K562 (cell line): ENCODE data around the gene MOB1A. TPM values are rescaled to one million over a fixed set of nuclear protein-coding genes. Genes with fewer than 3 reads are reported as not detected.

Source experiments
- CEBPG ChIP-seq, 3 experiments: fragments of 200-800 bp in 1 of 3; sonication (Bioruptor generic) in 1 of 3; sonication (generic) in 1 of 3; formaldehyde crosslinking in 1 of 3; IDR thresholded peaks in 2 of 3; conservative IDR thresholded peaks in 1 of 3; 2 replicates each; pipeline versions ENCODE4 v1.6.1 to v1.8.0; 2016 to 2022; ENCODE audit warnings: missing compliant biosample characterization in 2 of 3, missing genetic modification characterization in 2 of 3, mild to moderate bottlenecking in 1 of 3, missing genetic modification reagents in 1 of 3
- EWSR1 ChIP-seq: fragments of 450-650 bp; IDR thresholded peaks from 2 replicates; pipeline ENCODE4 v1.6.1; 2018; ENCODE audit warnings: borderline replicate concordance, mild to moderate bottlenecking, low read depth, moderate library complexity; ENCODE audit not compliant: partially characterized antibody
- HCFC1 ChIP-seq: IDR thresholded peaks from 2 replicates; pipeline ENCODE4 v1.6.1; 2012; ENCODE audit warnings: low read depth, low read length, improper control_type of control experiment
- HIVEP1 ChIP-seq: fragments of 250-450 bp; sonication (Bioruptor Pico); IDR thresholded peaks from 2 replicates; pipeline ENCODE4 v1.4.0; 2020; ENCODE audit warnings: mild to moderate bottlenecking
- JUND ChIP-seq, 2 experiments: IDR thresholded peaks; 2 replicates in 1 of 2; 3 replicates in 1 of 2; pipeline ENCODE4 v1.6.1; 2011; ENCODE audit warnings: borderline replicate concordance in 2 of 2, low read depth in 2 of 2, low read length in 2 of 2, improper control_type of control experiment in 1 of 2, missing biosample characterization in 1 of 2, missing genetic modification characterization in 1 of 2, missing genetic modification reagents in 1 of 2
- MAZ ChIP-seq, 2 experiments: fragments of 450-650 bp in 1 of 2; sonication (generic) in 1 of 2; formaldehyde crosslinking; IDR thresholded peaks in 1 of 2; conservative IDR thresholded peaks in 1 of 2; 2 replicates each; pipeline versions ENCODE4 v1.4.0 to v1.5.0; 2020; ENCODE audit warnings: mild to moderate bottlenecking in 1 of 2, missing genetic modification reagents in 1 of 2
- MEF2D ChIP-seq: conservative IDR thresholded peaks from 2 replicates; pipeline ENCODE4 v1.6.1; 2016; ENCODE audit warnings: low read depth, missing genetic modification characterization, missing compliant biosample characterization
- MTA3 ChIP-seq: fragments of 450-650 bp; formaldehyde crosslinking; IDR thresholded peaks from 2 replicates; pipeline ENCODE4 v1.6.1; 2017; ENCODE audit warnings: mild to moderate bottlenecking, borderline replicate concordance
- POLR2G ChIP-seq: fragments of 200-400 bp; formaldehyde crosslinking; IDR thresholded peaks from 2 replicates; pipeline ENCODE4 v1.6.1; 2017; ENCODE audit warnings: low read depth, mild to moderate bottlenecking, antibody characterized with exemption, low read length, moderate library complexity
- SREBF1 ChIP-seq: fragments of 150-350 bp; IDR thresholded peaks from 2 replicates; pipeline ENCODE4 v1.6.1; 2014; ENCODE audit warnings: antibody characterized with exemption, low read depth, low read length, borderline replicate concordance
- ZNF121 ChIP-seq: sonication (generic); formaldehyde crosslinking; conservative IDR thresholded peaks from 2 replicates; pipeline ENCODE4 v1.8.0; 2022; ENCODE audit warnings: missing genetic modification reagents
- ZNF347 ChIP-seq: fragments of 450-650 bp; formaldehyde crosslinking; IDR thresholded peaks from 2 replicates; pipeline ENCODE4 v1.4.0; 2020; ENCODE audit warnings: low read depth, mild to moderate bottlenecking, moderate library complexity
- ZNF436 ChIP-seq: fragments of 250-450, 450-650 bp; sonication (Bioruptor Pico); formaldehyde crosslinking; IDR thresholded peaks from 2 replicates; pipeline ENCODE4 v1.7.0; 2020; ENCODE audit warnings: mild to moderate bottlenecking
- ZNF444 ChIP-seq: fragments of 250-450 bp; sonication (Bioruptor Pico); IDR thresholded peaks from 2 replicates; pipeline ENCODE4 v1.4.0; 2020; ENCODE audit warnings: mild to moderate bottlenecking, moderate library complexity
- ZNF766 ChIP-seq: fragments of 200-800 bp; sonication (Bioruptor generic); conservative IDR thresholded peaks from 2 replicates; pipeline ENCODE4 v1.6.1; 2016; ENCODE audit warnings: missing genetic modification characterization, missing compliant biosample characterization
- polyA plus RNA-seq, 8 experiments: library from polyadenylated mRNA; depleted of rRNA in 4 of 8; stranded (reverse) in 5 of 8; unstranded in 3 of 8; fragments of >200 nt; fragmentation: Nextera tagmentation in 2 of 8; fragmentation: Illumina TruSeq in 1 of 8; extraction: Ambion mirVana in 2 of 8; extraction: Trizol in 1 of 8; gene quantifications; 2 replicates each; pipeline versions ENCODE4 v1.2.1 to v1.2.3, GENCODE V29; 2011 to 2014; ENCODE audit warnings: inconsistent platforms in 1 of 8, missing spikeins in 1 of 8
- total RNA-seq, 7 experiments: library from RNA; depleted of rRNA in 6 of 7; stranded (reverse); fragments of >200 nt in 6 of 7; fragmentation: Illumina TruSeq in 2 of 7; extraction: Trizol in 2 of 7; gene quantifications; 2 replicates each; pipeline versions ENCODE4 v1.2.1 to v1.2.3, GENCODE V29; 2011 to 2021; ENCODE audit warnings: low replicate concordance in 1 of 7
- TF ChIP-seq, protein P1 (sequence below): fragments of 250-450 bp; sonication (Bioruptor Pico); IDR thresholded peaks from 2 replicates; pipeline ENCODE4 v1.8.0; 2021; ENCODE audit warnings: borderline replicate concordance, mild to moderate bottlenecking, moderate library complexity; ENCODE audit not compliant: poor library complexity, severe bottlenecking
- TF ChIP-seq, protein P2 (sequence below): fragments of 450-650 bp; IDR thresholded peaks from 2 replicates; pipeline ENCODE4 v1.6.1; 2016; ENCODE audit warnings: low read depth, mild to moderate bottlenecking, moderate library complexity
- TF ChIP-seq, protein P3 (sequence below), 3 experiments: fragments of 200-800 bp in 1 of 3; fragments of 250-450 bp in 1 of 3; fragments of 450-650 bp in 1 of 3; sonication (Bioruptor Pico) in 1 of 3; sonication (Bioruptor generic) in 1 of 3; formaldehyde crosslinking in 1 of 3; IDR thresholded peaks; 2 replicates each; pipeline versions ENCODE4 v1.6.1 to v1.8.0; 2016 to 2022; ENCODE audit warnings: mild to moderate bottlenecking in 2 of 3, missing genetic modification characterization in 2 of 3, missing compliant biosample characterization in 1 of 3, moderate library complexity in 1 of 3
- TF ChIP-seq, protein P4 (sequence below): fragments of 450-650 bp; IDR thresholded peaks from 2 replicates; pipeline ENCODE4 v1.6.1; 2016; ENCODE audit warnings: borderline replicate concordance

The MOB1A gene
- total and polyA plus RNA-seq, 9 of the 15 experiments (the other 6 are each of a cell fraction or from before 2014, with no cell fraction given) = 24.8 to 100 (median 60.2) TPM

DNA sequence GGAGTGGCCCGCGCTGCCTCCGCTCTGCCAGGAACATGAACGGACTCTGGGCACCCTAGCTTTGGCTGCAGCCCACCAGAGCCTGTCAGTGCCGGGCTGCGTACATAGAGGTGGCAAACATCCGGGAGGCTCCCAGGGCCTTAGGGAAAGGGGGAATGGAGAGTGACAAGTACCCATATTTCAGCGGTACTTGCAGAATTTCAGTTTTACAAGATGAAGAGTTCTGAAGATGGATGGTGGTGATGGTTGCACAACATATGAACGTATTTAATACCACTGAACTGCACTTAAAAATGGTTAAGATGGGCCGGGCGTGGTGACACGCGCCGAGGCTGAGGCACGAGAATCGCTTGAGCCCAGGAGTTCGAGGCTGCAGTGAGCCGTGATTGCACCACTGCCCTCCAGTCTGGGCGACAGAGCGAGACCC, 20.6 kb upstream of the MOB1A start (continued):
- no peak for TF ChIP-seq CEBPG (CRISPR knock-in tag; IDR thresholded peaks at IDR 0.05)
- peak; percentile 50 to 89; a peak in 3 of 4 replicates for TF ChIP-seq CEBPG (tag; conservative IDR thresholded peaks at IDR 0.05 in 1 of 2, IDR thresholded peaks at IDR 0.05 in 1 of 2)
- TF ChIP-seq ZNF121 (CRISPR knock-in tag) = peak; percentile 6; the same call in 1 of the 2 replicates
- 0 out of 2 replicates have a peak, but pooled peaks have one; percentile 46 for TF ChIP-seq HIVEP1 (CRISPR knock-in tag)
- TF ChIP-seq JUND (IDR thresholded peaks at IDR 0.05; ENCODE audit: borderline replicate concordance, low read depth, low read length) = no peak
- TF ChIP-seq JUND (tag; IDR thresholded peaks at IDR 0.05; ENCODE audit: borderline replicate concordance, low read depth, low read length) = 0 out of 3 replicates have a peak, but pooled peaks have one; percentile 6
- TF ChIP-seq, protein P1, sequence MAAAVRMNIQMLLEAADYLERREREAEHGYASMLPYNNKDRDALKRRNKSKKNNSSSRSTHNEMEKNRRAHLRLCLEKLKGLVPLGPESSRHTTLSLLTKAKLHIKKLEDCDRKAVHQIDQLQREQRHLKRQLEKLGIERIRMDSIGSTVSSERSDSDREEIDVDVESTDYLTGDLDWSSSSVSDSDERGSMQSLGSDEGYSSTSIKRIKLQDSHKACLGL (CRISPR knock-in tag) = no peak
- TF ChIP-seq, protein P2, sequence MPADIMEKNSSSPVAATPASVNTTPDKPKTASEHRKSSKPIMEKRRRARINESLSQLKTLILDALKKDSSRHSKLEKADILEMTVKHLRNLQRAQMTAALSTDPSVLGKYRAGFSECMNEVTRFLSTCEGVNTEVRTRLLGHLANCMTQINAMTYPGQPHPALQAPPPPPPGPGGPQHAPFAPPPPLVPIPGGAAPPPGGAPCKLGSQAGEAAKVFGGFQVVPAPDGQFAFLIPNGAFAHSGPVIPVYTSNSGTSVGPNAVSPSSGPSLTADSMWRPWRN = peak; percentile 20; the same call in 1 of the 2 replicates
- TF ChIP-seq SREBF1 = peak; percentile 40; the same call in 1 of the 2 replicates
- TF ChIP-seq MAZ (CRISPR knock-in tag; conservative IDR thresholded peaks at IDR 0.05 in 1 of 2, IDR thresholded peaks at IDR 0.05 in 1 of 2) = peak; percentile 1 to 36; a peak in 2 of 4 replicates
- TF ChIP-seq EWSR1 = no peak
- no peak for TF ChIP-seq MEF2D
- no peak for TF ChIP-seq HCFC1
- 0 out of 2 replicates have a peak, but pooled peaks have one; percentile 35 for TF ChIP-seq ZNF436
- TF ChIP-seq, protein P3, sequence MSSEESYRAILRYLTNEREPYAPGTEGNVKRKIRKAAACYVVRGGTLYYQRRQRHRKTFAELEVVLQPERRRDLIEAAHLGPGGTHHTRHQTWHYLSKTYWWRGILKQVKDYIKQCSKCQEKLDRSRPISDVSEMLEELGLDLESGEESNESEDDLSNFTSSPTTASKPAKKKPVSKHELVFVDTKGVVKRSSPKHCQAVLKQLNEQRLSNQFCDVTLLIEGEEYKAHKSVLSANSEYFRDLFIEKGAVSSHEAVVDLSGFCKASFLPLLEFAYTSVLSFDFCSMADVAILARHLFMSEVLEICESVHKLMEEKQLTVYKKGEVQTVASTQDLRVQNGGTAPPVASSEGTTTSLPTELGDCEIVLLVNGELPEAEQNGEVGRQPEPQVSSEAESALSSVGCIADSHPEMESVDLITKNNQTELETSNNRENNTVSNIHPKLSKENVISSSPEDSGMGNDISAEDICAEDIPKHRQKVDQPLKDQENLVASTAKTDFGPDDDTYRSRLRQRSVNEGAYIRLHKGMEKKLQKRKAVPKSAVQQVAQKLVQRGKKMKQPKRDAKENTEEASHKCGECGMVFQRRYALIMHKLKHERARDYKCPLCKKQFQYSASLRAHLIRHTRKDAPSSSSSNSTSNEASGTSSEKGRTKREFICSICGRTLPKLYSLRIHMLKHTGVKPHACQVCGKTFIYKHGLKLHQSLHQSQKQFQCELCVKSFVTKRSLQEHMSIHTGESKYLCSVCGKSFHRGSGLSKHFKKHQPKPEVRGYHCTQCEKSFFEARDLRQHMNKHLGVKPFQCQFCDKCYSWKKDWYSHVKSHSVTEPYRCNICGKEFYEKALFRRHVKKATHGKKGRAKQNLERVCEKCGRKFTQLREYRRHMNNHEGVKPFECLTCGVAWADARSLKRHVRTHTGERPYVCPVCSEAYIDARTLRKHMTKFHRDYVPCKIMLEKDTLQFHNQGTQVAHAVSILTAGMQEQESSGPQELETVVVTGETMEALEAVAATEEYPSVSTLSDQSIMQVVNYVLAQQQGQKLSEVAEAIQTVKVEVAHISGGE (CRISPR knock-in tag; IDR thresholded peaks at IDR 0.05) = no peak
- TF ChIP-seq POLR2G = no peak
- TF ChIP-seq, protein P4, sequence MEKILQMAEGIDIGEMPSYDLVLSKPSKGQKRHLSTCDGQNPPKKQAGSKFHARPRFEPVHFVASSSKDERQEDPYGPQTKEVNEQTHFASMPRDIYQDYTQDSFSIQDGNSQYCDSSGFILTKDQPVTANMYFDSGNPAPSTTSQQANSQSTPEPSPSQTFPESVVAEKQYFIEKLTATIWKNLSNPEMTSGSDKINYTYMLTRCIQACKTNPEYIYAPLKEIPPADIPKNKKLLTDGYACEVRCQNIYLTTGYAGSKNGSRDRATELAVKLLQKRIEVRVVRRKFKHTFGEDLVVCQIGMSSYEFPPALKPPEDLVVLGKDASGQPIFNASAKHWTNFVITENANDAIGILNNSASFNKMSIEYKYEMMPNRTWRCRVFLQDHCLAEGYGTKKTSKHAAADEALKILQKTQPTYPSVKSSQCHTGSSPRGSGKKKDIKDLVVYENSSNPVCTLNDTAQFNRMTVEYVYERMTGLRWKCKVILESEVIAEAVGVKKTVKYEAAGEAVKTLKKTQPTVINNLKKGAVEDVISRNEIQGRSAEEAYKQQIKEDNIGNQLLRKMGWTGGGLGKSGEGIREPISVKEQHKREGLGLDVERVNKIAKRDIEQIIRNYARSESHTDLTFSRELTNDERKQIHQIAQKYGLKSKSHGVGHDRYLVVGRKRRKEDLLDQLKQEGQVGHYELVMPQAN = 0 out of 2 replicates have a peak, but pooled peaks have one; percentile 56
- TF ChIP-seq ZNF766 = 0 out of 2 replicates have a peak, but pooled peaks have one; percentile 22
- peak; percentile 26; the same call in 1 of the 2 replicates for TF ChIP-seq MTA3
- no peak for TF ChIP-seq ZNF347 (CRISPR knock-in tag)
- peak; percentile 35; the same call in 1 of the 2 replicates for TF ChIP-seq ZNF444 (CRISPR knock-in tag)
